ENCODE data around the gene TNS4. TPM values are rescaled to one million over a fixed set of nuclear protein-coding genes. Genes with fewer than 3 reads are reported as not detected.

Gene TNS4
- total and polyA plus RNA-seq, 9 of the 15 experiments (the other 6 are each of a cell fraction or from before 2014, with no cell fraction given), result 0.04 to 0.73 (median 0.24) TPM; not detected in 1

GRCh38 chr17:40517981-40518380, 16.6 kb upstream of the TNS4 start:
- ChIA-PET POLR2A (interaction anchor here (0.5 kb wide), 1 partner anchor 299 kb away, joined by 3 read pairs; the partner anchor contains the start of gene WIPF2), CTCF (ENCODE audit: low intra/inter-chr PET ratio) (no interaction called here)
- 89% methylated on average over 4 of the region's 4 CpGs for WGBS (ENCODE audit: insufficient coverage, low coverage, missing lambda C conversion rate)
- Histone ChIP-seq H3K9ac (ENCODE audit: insufficient read depth in 1 of 2, low read depth in 2 of 2, low read length in 2 of 2) (peak overlapping the region in 1 of 2 experiments; percentile 58; a peak in 1 of 4 replicates), H3K9me3 (replicated peaks; ENCODE audit: control insufficient read depth, insufficient read depth, low read depth, low read length) (no peaks in the 10 kb centered on the region; the same call in 1 of the 2 replicates), H3K4me3 (no peak overlapping the region), H3K4me1 (replicated peaks in 1 of 2; ENCODE audit: control insufficient read depth in 2 of 2, insufficient read depth in 2 of 2, low read length in 2 of 2) (peaks cover 19 to 40% of the 10 kb centered on the region in 2 experiments), H3K27ac (ENCODE audit: extremely low read depth, low read depth, low read length) (peak overlapping the region; percentile 46; the same call in 2 of the 3 replicates), H3K79me2 (ENCODE audit: control insufficient read depth, insufficient read depth, low read length) (no peaks in the 10 kb centered on the region), H2AFZ (ENCODE audit: low read depth, low read length) (no peak overlapping the region), H3K9me1 (ENCODE audit: control insufficient read depth, insufficient read depth, low read length) (no peaks in the 10 kb centered on the region), H4K20me1 (replicated peaks; ENCODE audit: control insufficient read depth, insufficient read depth, low read length) (no peaks in the 10 kb centered on the region), H3K27me3 (ENCODE audit: control insufficient read depth in 2 of 2, insufficient read depth in 2 of 2, low read length in 2 of 2) (no peaks in the 10 kb centered on the region), H3K36me3 (ENCODE audit: control insufficient read depth, insufficient read depth, low read length) (no peaks in the 10 kb centered on the region), H3K4me2 (ENCODE audit: insufficient read depth, low read length) (no peak overlapping the region)
- no TSS peak for BruUV-seq (replicated peaks)
- TF ChIP-seq ATF7 (IDR thresholded peaks at IDR 0.05), result no peak
- TF ChIP-seq ZNF589 (CRISPR knock-in tag; IDR thresholded peaks at IDR 0.05; ENCODE audit: low read depth), result no peak
- no peak for TF ChIP-seq SRSF9 (IDR thresholded peaks at IDR 0.05; ENCODE audit: borderline replicate concordance, low read depth, low read length)
- no peak for TF ChIP-seq ZNF217 (CRISPR knock-in tag; IDR thresholded peaks at IDR 0.05)
- TF ChIP-seq KLF16 (IDR thresholded peaks at IDR 0.05), result no peak
- TF ChIP-seq THRA (IDR thresholded peaks at IDR 0.05), result no peak
- TF ChIP-seq ATF1 (CRISPR knock-in tag; IDR thresholded peaks at IDR 0.05), result no peak
- TF ChIP-seq ATF1 (tag; IDR thresholded peaks at IDR 0.05), result no peak
- no peak for TF ChIP-seq ZNF282 (CRISPR knock-in tag; IDR thresholded peaks at IDR 0.05)
- no peak for TF ChIP-seq TRIM25 (IDR thresholded peaks at IDR 0.05; ENCODE audit: borderline replicate concordance)
- FAIRE-seq (no peak), DNase-seq (ENCODE audit: extremely low read depth in 1 of 4, low spot score in 3 of 4) (no peak), ATAC-seq (no peak)
- in situ Hi-C loops (cut with MboI) (no loop called here), intact Hi-C loops (cut with micrococcal nuclease) (no loop called here)

All from K562 (cell line).